NOMO-1 treated with dmso at 0.1 percent for 144 hours (cell line): ENCODE measurements around the gene TIMM23.
"Not testable (repeated sequence)": the region's sequence is repeated elsewhere in the genome, so short reads cannot be mapped to it uniquely, and the experiment has no call there.

Source experiments
- DNase-seq: peaks from one replicate; lab custom pipeline; 2025; ENCODE audit not compliant: unreplicated experiment; lab: John Stamatoyannopoulos, UW

Gene TIMM23

GRCh38 chr10:46020344-46020657 is 48.0 kb downstream of the TIMM23 start:
- DNase-seq = no peak

- peak; percentile 92 for DNase-seq
Observed at GRCh38 chr10:46022978-46023702, 50.9 kb downstream of the TIMM23 start.

- no peak for DNase-seq
Observed at GRCh38 chr10:46024948-46025347, 52.7 kb downstream of the TIMM23 start.

- no peak for DNase-seq
Observed at GRCh38 chr10:46025406-46025805, 53.1 kb downstream of the TIMM23 start.

- DNase-seq = no peak
Observed at GRCh38 chr10:46026106-46026505, 53.8 kb downstream of the TIMM23 start.

- DNase-seq = peak; percentile 50
Observed at GRCh38 chr10:46028584-46029460, 56.5 kb downstream of the TIMM23 start.

GRCh38 chr10:46029461-46030030 is 57.3 kb downstream of the TIMM23 start:
- peak; percentile 8 for DNase-seq

- peak; percentile 99 for DNase-seq
Observed at GRCh38 chr10:46030091-46030937, 58.0 kb downstream of the TIMM23 start, which contains the start of gene NCOA4. Gene NCOA4 (minus strand): TSS chr10:46030623. CDS start chr10:46016680, 13,943 bp downstream.

GRCh38 chr10:46031648-46032532 is 59.6 kb downstream of the TIMM23 start:
- DNase-seq = peak; percentile 3

GRCh38 chr10:46033602-46034011 is 61.3 kb downstream of the TIMM23 start:
- peak; percentile 2 for DNase-seq

- DNase-seq = no peak
Observed at GRCh38 chr10:46035923-46036849, 63.9 kb downstream of the TIMM23 start.

GRCh38 chr10:46037107-46037825 is 65.0 kb downstream of the TIMM23 start:
- no peak for DNase-seq

- DNase-seq = no peak
Observed at GRCh38 chr10:46040004-46040403, 67.7 kb downstream of the TIMM23 start.

GRCh38 chr10:46042527-46042926 is 70.2 kb downstream of the TIMM23 start:
- no peak for DNase-seq

GRCh38 chr10:46046261-46046660 is 74.0 kb downstream of the TIMM23 start, which contains the start of gene MSMB:
Gene MSMB (minus strand): TSS chr10:46046269. CDS start chr10:46046237, 32 bp downstream.
- DNase-seq = no peak

GRCh38 chr10:46048152-46048551 is 75.9 kb downstream of the TIMM23 start:
- no peak for DNase-seq

GRCh38 chr10:46049497-46049831 is 77.2 kb downstream of the TIMM23 start:
- not testable (repeated sequence) for DNase-seq

GRCh38 chr10:46050941-46051623 is 78.8 kb downstream of the TIMM23 start:
- no peak for DNase-seq
